Thyroid gland (tissue), 4 donors: Measurements from ENCODE around the gene HINT1.

Experiments used
- POLR2A ChIP-seq, 2 donors: fragments of 450-650 bp; IDR thresholded peaks; one replicate each; pipeline ENCODE4 v1.6.1; 2017; ENCODE audit warnings: antibody characterized with exemption in 2 of 2, mild to moderate bottlenecking in 2 of 2, moderate library complexity in 1 of 2
- TF ChIP-seq, protein P1 (sequence below), 6 experiments: fragments of 200-600 bp in 3 of 6; fragments of 450-650 bp in 3 of 6; sonication (generic) in 3 of 6; IDR thresholded peaks; one replicate each; pipeline ENCODE4 v1.5.1; 2016 to 2019; ENCODE audit warnings: antibody characterized with exemption in 6 of 6, mild to moderate bottlenecking in 2 of 6, inconsistent platforms in 1 of 6, moderate library complexity in 1 of 6

DNA sequence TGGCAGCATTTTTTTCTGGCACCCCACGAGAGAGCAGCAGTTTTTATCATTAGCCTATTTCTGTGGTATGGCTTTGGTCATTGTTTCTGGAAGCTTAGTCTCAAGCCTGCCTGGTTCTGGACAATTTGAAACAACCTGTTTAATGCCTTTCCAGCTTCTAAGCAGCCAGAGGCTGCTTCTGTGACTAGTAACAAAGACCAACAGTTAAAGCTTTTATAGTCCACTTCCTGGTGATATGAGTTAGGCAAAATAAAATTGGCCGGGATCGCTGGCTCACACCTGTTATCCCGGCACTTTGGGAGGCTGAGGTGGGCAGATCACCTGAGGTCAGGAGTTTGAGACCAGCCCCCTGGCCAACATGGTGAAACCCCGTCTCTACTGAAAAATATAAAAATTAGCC, 29.7 kb upstream of the HINT1 start:
- TF ChIP-seq POLR2A (IDR thresholded peaks at IDR 0.05), result no peak
- TF ChIP-seq, protein P1, sequence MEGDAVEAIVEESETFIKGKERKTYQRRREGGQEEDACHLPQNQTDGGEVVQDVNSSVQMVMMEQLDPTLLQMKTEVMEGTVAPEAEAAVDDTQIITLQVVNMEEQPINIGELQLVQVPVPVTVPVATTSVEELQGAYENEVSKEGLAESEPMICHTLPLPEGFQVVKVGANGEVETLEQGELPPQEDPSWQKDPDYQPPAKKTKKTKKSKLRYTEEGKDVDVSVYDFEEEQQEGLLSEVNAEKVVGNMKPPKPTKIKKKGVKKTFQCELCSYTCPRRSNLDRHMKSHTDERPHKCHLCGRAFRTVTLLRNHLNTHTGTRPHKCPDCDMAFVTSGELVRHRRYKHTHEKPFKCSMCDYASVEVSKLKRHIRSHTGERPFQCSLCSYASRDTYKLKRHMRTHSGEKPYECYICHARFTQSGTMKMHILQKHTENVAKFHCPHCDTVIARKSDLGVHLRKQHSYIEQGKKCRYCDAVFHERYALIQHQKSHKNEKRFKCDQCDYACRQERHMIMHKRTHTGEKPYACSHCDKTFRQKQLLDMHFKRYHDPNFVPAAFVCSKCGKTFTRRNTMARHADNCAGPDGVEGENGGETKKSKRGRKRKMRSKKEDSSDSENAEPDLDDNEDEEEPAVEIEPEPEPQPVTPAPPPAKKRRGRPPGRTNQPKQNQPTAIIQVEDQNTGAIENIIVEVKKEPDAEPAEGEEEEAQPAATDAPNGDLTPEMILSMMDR (IDR thresholded peaks at IDR 0.05), result no peak
